PC-9 (cell line): ENCODE measurements around the gene ZNF470. TPM values are rescaled to one million over a fixed set of nuclear protein-coding genes. Genes with fewer than 3 reads are reported as not detected.

Source experiments
- BruUV-seq: library from RNA; stranded (reverse); fragments of 400-500 nt; replicated peaks from 2 replicates; lab custom pipeline; 2021; lab: Mats Ljungman, UMichigan
- CTCF ChIA-PET: fragments of 300-600 bp; sonication (Branson Sonifier 250); formaldehyde crosslinking; loops from one replicate; lab custom pipeline; 2022; ENCODE audit warnings: antibody characterized with exemption; lab: Charles Lee
- POLR2A ChIA-PET: fragments of 300-600 bp; sonication (Branson Sonifier 250); formaldehyde crosslinking; loops from one replicate; lab custom pipeline; 2022; ENCODE audit warnings: antibody characterized with exemption; ENCODE audit not compliant: unreplicated experiment; lab: Charles Lee
- DNase-seq, 2 experiments: peaks; one replicate each; pipeline versions ENCODE4 v3.0.0 to v3.0.0-alpha.2; 2015 to 2022; ENCODE audit warnings: mixed read lengths in 1 of 2
- H2AFZ ChIP-seq: fragments of 200-600 bp; sonication (generic); 2 replicates; pipeline ENCODE4 v1.8.1; 2017; ENCODE audit warnings: antibody characterized with exemption
- H3F3A ChIP-seq: fragments of 200-600 bp; sonication (generic); 2 replicates; pipeline ENCODE4 v1.8.1; 2017; ENCODE audit warnings: antibody characterized with exemption, mild to moderate bottlenecking, low read depth; ENCODE audit not compliant: insufficient read depth
- H3K27ac ChIP-seq: fragments of 200-600 bp; sonication (generic); 2 replicates; pipeline ENCODE4 v1.6.1; 2016; ENCODE audit warnings: mixed run types
- H3K27me3 ChIP-seq: fragments of 200-600 bp; sonication (generic); 2 replicates; pipeline ENCODE4 v1.6.1; 2016; ENCODE audit warnings: low read depth, mixed run types; ENCODE audit not compliant: insufficient read depth
- H3K36me3 ChIP-seq: fragments of 200-600 bp; sonication (generic); 2 replicates; pipeline ENCODE4 v1.6.1; 2016; ENCODE audit warnings: low read depth, mixed run types
- H3K4me1 ChIP-seq: fragments of 200-600 bp; sonication (generic); replicated peaks from 2 replicates; pipeline ENCODE4 v1.6.1; 2016; ENCODE audit warnings: mixed run types; ENCODE audit not compliant: insufficient read depth
- H3K4me2 ChIP-seq: fragments of 200-600 bp; sonication (generic); 2 replicates; pipeline ENCODE4 v1.6.1; 2017; ENCODE audit warnings: mixed run types
- H3K4me3 ChIP-seq: fragments of 200-600 bp; sonication (generic); 2 replicates; pipeline ENCODE4 v1.6.1; 2016; ENCODE audit warnings: mixed run types
- H3K79me2 ChIP-seq: fragments of 200-600 bp; sonication (generic); 2 replicates; pipeline ENCODE4 v1.6.1; 2017; ENCODE audit warnings: low read depth, mixed run types
- H3K9me2 ChIP-seq: fragments of 200-600 bp; sonication (generic); 2 replicates; pipeline ENCODE4 v1.8.1; 2017; ENCODE audit warnings: mild to moderate bottlenecking; ENCODE audit not compliant: insufficient read depth
- H3K9me3 ChIP-seq: fragments of 200-600 bp; sonication (generic); 2 replicates; pipeline ENCODE4 v1.8.1; 2016; ENCODE audit warnings: low read depth; ENCODE audit not compliant: insufficient read depth
- H4K20me1 ChIP-seq: fragments of 200-600 bp; sonication (generic); 2 replicates; pipeline ENCODE4 v1.8.1; 2017; ENCODE audit not compliant: insufficient read depth
- EZH2 ChIP-seq: fragments of 200-600 bp; sonication (generic); IDR thresholded peaks from 2 replicates; pipeline ENCODE4 v1.8.0; 2017; ENCODE audit warnings: antibody characterized with exemption, low read depth
- intact Hi-C: fragments of 100-400 bp; cut with micrococcal nuclease; formaldehyde crosslinking; loops from one replicate; pipeline ENCODE4 v1.10.0; 2022; ENCODE audit not compliant: unreplicated experiment
- total RNA-seq: library from RNA; stranded (reverse); gene quantifications from 2 replicates; pipeline ENCODE4 v1.2.3, GENCODE V29; 2021
- TF ChIP-seq, protein P1 (sequence below): fragments of 200-600 bp; sonication (generic); conservative IDR thresholded peaks from 2 replicates; pipeline ENCODE4 v1.6.1; 2017; ENCODE audit warnings: mixed run types, antibody characterized with exemption, mild to moderate bottlenecking, moderate library complexity

The ZNF470 gene
- total RNA-seq, 1 experiment from 2014 or later, result 1.7 TPM

DNA sequence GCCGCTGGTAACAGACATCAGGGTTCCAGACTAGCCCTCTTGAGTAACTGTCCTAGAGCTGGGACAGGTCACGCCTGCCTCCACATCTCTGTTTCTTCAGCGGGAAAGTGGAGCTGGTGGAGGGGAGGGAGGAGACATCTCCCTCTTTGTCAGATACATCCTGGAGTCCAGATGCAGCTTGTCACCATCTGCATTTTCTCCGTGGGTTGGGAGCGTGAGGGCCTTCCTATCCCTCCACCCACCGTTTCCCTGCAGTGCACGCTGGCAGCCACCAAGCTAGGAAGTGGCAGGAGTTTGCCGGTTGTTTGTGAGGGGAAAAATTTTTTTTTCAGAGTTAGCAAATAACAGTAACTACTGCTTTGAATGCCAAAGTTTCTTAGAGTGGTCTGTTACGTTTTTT, 55.7 kb downstream of the ZNF470 start:
- H3F3A ChIP-seq, result no peaks in the 10 kb centered on the region
- no peaks in the 10 kb centered on the region; the same call in 1 of the 2 replicates for H4K20me1 ChIP-seq
- no peaks in the 10 kb centered on the region; the same call in 1 of the 2 replicates for H3K36me3 ChIP-seq
- CTCF ChIA-PET, result no interaction called here
- no peaks in the 10 kb centered on the region for H3K9me3 ChIP-seq
- no peak for DNase-seq
- TF ChIP-seq EZH2, result no peak
- TF ChIP-seq, protein P1, sequence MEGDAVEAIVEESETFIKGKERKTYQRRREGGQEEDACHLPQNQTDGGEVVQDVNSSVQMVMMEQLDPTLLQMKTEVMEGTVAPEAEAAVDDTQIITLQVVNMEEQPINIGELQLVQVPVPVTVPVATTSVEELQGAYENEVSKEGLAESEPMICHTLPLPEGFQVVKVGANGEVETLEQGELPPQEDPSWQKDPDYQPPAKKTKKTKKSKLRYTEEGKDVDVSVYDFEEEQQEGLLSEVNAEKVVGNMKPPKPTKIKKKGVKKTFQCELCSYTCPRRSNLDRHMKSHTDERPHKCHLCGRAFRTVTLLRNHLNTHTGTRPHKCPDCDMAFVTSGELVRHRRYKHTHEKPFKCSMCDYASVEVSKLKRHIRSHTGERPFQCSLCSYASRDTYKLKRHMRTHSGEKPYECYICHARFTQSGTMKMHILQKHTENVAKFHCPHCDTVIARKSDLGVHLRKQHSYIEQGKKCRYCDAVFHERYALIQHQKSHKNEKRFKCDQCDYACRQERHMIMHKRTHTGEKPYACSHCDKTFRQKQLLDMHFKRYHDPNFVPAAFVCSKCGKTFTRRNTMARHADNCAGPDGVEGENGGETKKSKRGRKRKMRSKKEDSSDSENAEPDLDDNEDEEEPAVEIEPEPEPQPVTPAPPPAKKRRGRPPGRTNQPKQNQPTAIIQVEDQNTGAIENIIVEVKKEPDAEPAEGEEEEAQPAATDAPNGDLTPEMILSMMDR, result no peak
- no peaks in the 10 kb centered on the region for H3K79me2 ChIP-seq
- POLR2A ChIA-PET, result no interaction called here
- H3K4me2 ChIP-seq, result no peak overlapping the region
- no peak overlapping the region for H3K4me3 ChIP-seq
- H3K9me2 ChIP-seq, result no peaks in the 10 kb centered on the region
- no peak overlapping the region for H3K27ac ChIP-seq
- H2AFZ ChIP-seq, result no peak overlapping the region
- no peaks in the 10 kb centered on the region for H3K27me3 ChIP-seq
- intact Hi-C loops, result no loop called here
- H3K4me1 ChIP-seq, result no peaks in the 10 kb centered on the region
- BruUV-seq, result no TSS peak

DNA sequence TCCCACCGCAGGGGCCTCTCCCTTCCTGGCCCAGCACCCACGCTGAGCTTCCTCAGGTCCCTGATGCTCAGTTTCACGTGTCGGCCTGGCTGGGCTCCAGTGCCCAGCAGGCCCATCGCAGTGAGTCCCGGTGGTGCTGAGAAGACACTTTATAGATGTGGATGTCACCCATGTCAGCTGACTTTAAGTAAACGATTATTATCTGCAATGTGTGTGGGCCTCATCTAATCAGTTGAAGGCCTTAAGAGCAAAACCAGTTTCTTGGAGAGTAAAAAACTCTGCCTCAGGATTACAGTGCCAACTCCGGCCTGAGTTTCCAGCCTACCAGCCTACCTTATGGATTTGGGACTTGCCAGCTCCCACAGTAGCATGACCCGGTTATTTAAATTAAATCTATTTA, 58.4 kb downstream of the ZNF470 start:
- ChIA-PET CTCF (no interaction called here), POLR2A (no interaction called here)
- no peaks in the 10 kb centered on the region for H3K9me3 ChIP-seq
- H2AFZ ChIP-seq, result no peak overlapping the region
- BruUV-seq, result no TSS peak
- TF ChIP-seq, protein P1, result no peak
- TF ChIP-seq EZH2, result no peak
- no peaks in the 10 kb centered on the region; the same call in 1 of the 2 replicates for H3K36me3 ChIP-seq
- no peak overlapping the region for H3K27ac ChIP-seq
- H3K27me3 ChIP-seq, result no peaks in the 10 kb centered on the region
- no peaks in the 10 kb centered on the region for H3K4me1 ChIP-seq
- H3K79me2 ChIP-seq, result no peaks in the 10 kb centered on the region
- intact Hi-C loops, result no loop called here
- no peak for DNase-seq
- H3K9me2 ChIP-seq, result no peaks in the 10 kb centered on the region
- H3K4me2 ChIP-seq, result no peak overlapping the region
- H3K4me3 ChIP-seq, result no peak overlapping the region
- H4K20me1 ChIP-seq, result no peaks in the 10 kb centered on the region; the same call in 1 of the 2 replicates
- H3F3A ChIP-seq, result no peaks in the 10 kb centered on the region

DNA sequence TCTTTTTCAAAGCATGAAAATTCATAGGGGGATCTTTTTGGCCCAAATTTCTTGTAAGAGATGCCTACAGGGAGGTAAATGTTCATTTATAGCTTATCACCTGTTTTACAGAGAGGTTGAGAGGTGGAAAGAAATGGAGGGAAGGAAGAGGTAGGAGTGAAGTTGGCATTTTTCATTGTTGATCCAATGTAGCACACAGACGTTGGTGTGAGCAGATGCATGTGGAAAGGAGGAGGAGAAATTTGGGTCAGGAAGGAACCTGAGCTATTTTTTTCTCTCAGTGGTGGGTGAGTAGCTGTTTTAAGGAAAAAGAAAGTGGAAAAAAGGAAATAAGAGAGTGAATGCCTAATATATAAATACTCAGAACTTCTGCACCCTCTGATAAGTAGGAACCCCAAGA, 65.8 kb downstream of the ZNF470 start:
- BruUV-seq, result no TSS peak
- no peak overlapping the region for H2AFZ ChIP-seq
- H3K27ac ChIP-seq, result no peak overlapping the region
- ChIA-PET CTCF (no interaction called here), POLR2A (no interaction called here)
- no peaks in the 10 kb centered on the region for H4K20me1 ChIP-seq
- H3K9me2 ChIP-seq, result no peaks in the 10 kb centered on the region
- H3F3A ChIP-seq, result no peaks in the 10 kb centered on the region
- no peaks in the 10 kb centered on the region for H3K4me1 ChIP-seq
- intact Hi-C loops, result no loop called here
- H3K4me3 ChIP-seq, result no peak overlapping the region
- no peak overlapping the region for H3K4me2 ChIP-seq
- TF ChIP-seq, protein P1, result no peak
- TF ChIP-seq EZH2, result no peak
- H3K9me3 ChIP-seq, result no peaks in the 10 kb centered on the region; the same call in 1 of the 2 replicates
- H3K36me3 ChIP-seq, result no peaks in the 10 kb centered on the region
- H3K79me2 ChIP-seq, result no peaks in the 10 kb centered on the region
- DNase-seq, result no peak
- H3K27me3 ChIP-seq, result no peaks in the 10 kb centered on the region
